Activated naive CD4-positive, alpha-beta T cell treated with anti-CD3 and anti-CD28 coated beads, Interleukin-2, amount 50 U/mL, for 24 hours (primary cell): ENCODE results near the gene ANKRD34A.

Source experiments
- H3K27ac Mint-ChIP-seq: one replicate; pipeline ENCODE4 v1.8.0; 2021; ENCODE audit warnings: mild to moderate bottlenecking, mixed read lengths
- H3K27me3 Mint-ChIP-seq: one replicate; pipeline ENCODE4 v1.8.0; 2021; ENCODE audit warnings: mixed read lengths
- H3K36me3 Mint-ChIP-seq: one replicate; pipeline ENCODE4 v1.8.0; 2021; ENCODE audit warnings: mixed read lengths
- H3K4me1 Mint-ChIP-seq: one replicate; pipeline ENCODE4 v1.8.0; 2021; ENCODE audit warnings: mixed read lengths
- H3K4me3 Mint-ChIP-seq: one replicate; pipeline ENCODE4 v1.8.0; 2021; ENCODE audit warnings: mild to moderate bottlenecking, mixed read lengths
- H3K9me3 Mint-ChIP-seq: one replicate; pipeline ENCODE4 v1.8.0; 2021; ENCODE audit warnings: mixed read lengths

Gene ANKRD34A

GRCh38 chr1:145964328-145965118, at the start of gene ANKRD34A, which contains the start of gene POLR3GL:
ANKRD34A (minus strand) TSS chr1:145964575; CDS start chr1:145961759, 2,816 bp downstream.
POLR3GL (plus strand) TSS chr1:145964690; CDS start chr1:145974866, 10,176 bp downstream.
- Mint-ChIP-seq H3K27me3 (no peaks in the 10 kb centered on the region), H3K4me3 (peak within 1 kb of the TSS; percentile 92), H3K9me3 (peaks cover 5% of the 10 kb centered on the region), H3K36me3 (peaks cover 9% of the 10 kb centered on the region), H3K27ac (peak within 1 kb of the TSS; percentile 95), H3K4me1 (peaks cover 63% of the 10 kb centered on the region)

GRCh38 chr1:146013559-146013922, 49.2 kb upstream of the ANKRD34A start:
- peaks cover 1% of the 10 kb centered on the region for H3K27me3 Mint-ChIP-seq
- no peaks in the 10 kb centered on the region for H3K9me3 Mint-ChIP-seq
- no peak overlapping the region for H3K4me3 Mint-ChIP-seq
- H3K27ac Mint-ChIP-seq, result no peak overlapping the region
- H3K36me3 Mint-ChIP-seq, result no peaks in the 10 kb centered on the region
- peaks cover 9% of the 10 kb centered on the region for H3K4me1 Mint-ChIP-seq

- no peak overlapping the region for H3K27ac Mint-ChIP-seq
- peaks cover 1% of the 10 kb centered on the region for H3K27me3 Mint-ChIP-seq
- H3K9me3 Mint-ChIP-seq, result no peaks in the 10 kb centered on the region
- peaks cover 9% of the 10 kb centered on the region for H3K4me1 Mint-ChIP-seq
- no peak overlapping the region for H3K4me3 Mint-ChIP-seq
- no peaks in the 10 kb centered on the region for H3K36me3 Mint-ChIP-seq
Observed at GRCh38 chr1:146012703-146013558, 48.6 kb upstream of the ANKRD34A start.

- Mint-ChIP-seq H3K36me3 (no peaks in the 10 kb centered on the region), H3K4me3 (no peak overlapping the region), H3K27ac (peak overlapping the region; percentile 30), H3K4me1 (peaks cover 35% of the 10 kb centered on the region), H3K9me3 (no peaks in the 10 kb centered on the region), H3K27me3 (no peaks in the 10 kb centered on the region)
Observed at GRCh38 chr1:146010126-146010738, 45.9 kb upstream of the ANKRD34A start.

- Mint-ChIP-seq H3K36me3 (no peaks in the 10 kb centered on the region), H3K27me3 (no peaks in the 10 kb centered on the region), H3K4me3 (peak overlapping the region; percentile 67), H3K27ac (peak overlapping the region; percentile 92), H3K4me1 (peaks cover 48% of the 10 kb centered on the region), H3K9me3 (no peaks in the 10 kb centered on the region)
Observed at GRCh38 chr1:146007489-146008133, 43.2 kb upstream of the ANKRD34A start.

DNA sequence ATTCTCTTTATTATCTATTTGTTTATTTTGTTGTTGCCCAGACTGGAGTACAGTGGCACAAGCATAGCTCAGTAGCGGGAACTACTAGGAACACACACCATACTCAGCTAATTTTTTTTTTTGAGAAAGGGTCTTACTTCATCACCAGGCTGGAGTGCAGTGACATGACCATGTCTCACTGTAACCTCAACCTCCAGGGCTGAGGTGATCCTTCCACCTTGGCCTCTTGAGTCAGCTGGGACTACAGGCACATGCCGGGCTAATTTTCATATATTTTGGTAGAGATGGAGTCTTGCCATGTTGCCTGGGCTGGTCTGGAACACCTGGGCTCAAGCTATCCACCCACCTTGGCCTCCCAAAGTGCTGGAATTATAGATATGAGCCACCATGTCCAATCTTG, 37.3 kb upstream of the ANKRD34A start:
- H3K4me3 Mint-ChIP-seq, result peak overlapping the region; percentile 31
- no peaks in the 10 kb centered on the region for H3K27me3 Mint-ChIP-seq
- no peaks in the 10 kb centered on the region for H3K9me3 Mint-ChIP-seq
- H3K4me1 Mint-ChIP-seq, result peaks cover 80% of the 10 kb centered on the region
- no peaks in the 10 kb centered on the region for H3K36me3 Mint-ChIP-seq
- H3K27ac Mint-ChIP-seq, result peak overlapping the region; percentile 93

- peak overlapping the region; percentile 80 for H3K4me3 Mint-ChIP-seq
- no peaks in the 10 kb centered on the region for H3K9me3 Mint-ChIP-seq
- peaks cover 7% of the 10 kb centered on the region for H3K36me3 Mint-ChIP-seq
- no peaks in the 10 kb centered on the region for H3K27me3 Mint-ChIP-seq
- H3K4me1 Mint-ChIP-seq, result peaks cover 57% of the 10 kb centered on the region
- peak overlapping the region; percentile 99 for H3K27ac Mint-ChIP-seq
Observed at GRCh38 chr1:145999321-146000024, 35.1 kb upstream of the ANKRD34A start.

DNA sequence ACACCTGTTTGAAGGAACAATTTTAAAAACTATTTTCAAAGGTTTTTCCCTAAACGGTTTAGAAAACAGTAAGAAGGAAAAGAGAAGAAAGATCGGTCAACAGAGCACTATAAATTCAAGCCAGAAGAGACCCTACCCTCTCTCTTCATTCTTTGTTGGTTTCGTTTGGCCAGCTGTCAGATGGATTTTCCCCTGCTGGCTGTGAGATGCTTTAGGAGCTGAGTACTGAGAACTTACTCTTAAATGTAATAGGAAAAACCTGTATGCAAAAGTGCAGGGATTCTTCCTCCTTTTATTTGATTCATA, 33.3 kb upstream of the ANKRD34A start:
- peak overlapping the region; percentile 91 for H3K4me3 Mint-ChIP-seq
- H3K36me3 Mint-ChIP-seq, result peaks cover 22% of the 10 kb centered on the region
- no peaks in the 10 kb centered on the region for H3K9me3 Mint-ChIP-seq
- peak overlapping the region; percentile 99 for H3K27ac Mint-ChIP-seq
- H3K27me3 Mint-ChIP-seq, result no peaks in the 10 kb centered on the region
- H3K4me1 Mint-ChIP-seq, result peaks cover 59% of the 10 kb centered on the region

DNA sequence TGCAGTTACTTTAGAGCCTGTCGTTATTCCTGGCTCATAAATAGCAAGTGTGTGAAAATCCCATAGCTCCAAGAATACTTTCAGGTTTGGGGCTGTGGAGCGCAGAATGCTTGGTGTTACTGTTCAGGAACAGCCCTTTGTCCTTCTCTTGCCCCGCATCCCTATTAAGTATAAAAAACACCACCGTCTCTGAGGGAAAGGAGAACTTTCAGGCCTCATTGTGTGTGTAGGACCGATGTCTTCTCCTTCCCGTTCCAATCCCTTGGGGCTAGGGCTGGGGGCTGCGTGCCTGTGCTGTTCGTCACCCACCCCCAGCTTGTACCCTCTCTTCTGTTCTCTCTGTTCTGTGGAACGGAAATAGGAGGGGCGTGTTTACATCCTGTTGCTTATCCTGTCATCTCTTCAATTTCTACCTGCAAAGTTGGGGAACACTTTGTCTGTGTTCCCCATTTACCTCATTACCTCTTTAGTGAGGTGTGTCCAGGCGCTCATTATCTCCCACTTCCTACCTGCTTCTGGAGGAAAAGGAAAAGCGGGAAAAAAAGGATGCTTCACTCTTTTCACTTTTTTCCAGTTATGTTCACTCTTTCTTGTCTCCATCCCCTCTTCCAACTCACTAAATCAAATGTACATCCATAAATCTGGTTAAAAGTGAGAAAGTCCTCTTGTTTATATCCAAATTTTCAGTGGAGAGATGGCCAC, 32.8 kb upstream of the ANKRD34A start:
- Mint-ChIP-seq H3K27me3 (no peaks in the 10 kb centered on the region), H3K36me3 (peaks cover 26% of the 10 kb centered on the region), H3K4me3 (peak overlapping the region; percentile 91), H3K9me3 (no peaks in the 10 kb centered on the region), H3K4me1 (peaks cover 63% of the 10 kb centered on the region), H3K27ac (peak overlapping the region; percentile 99)

- Mint-ChIP-seq H3K4me1 (peaks cover 63% of the 10 kb centered on the region), H3K27ac (peak within 1 kb of the TSS; percentile 99), H3K27me3 (no peaks in the 10 kb centered on the region), H3K9me3 (no peaks in the 10 kb centered on the region), H3K4me3 (peak within 1 kb of the TSS; percentile 91), H3K36me3 (peaks cover 28% of the 10 kb centered on the region)
Observed at GRCh38 chr1:145996433-145997015, 32.1 kb upstream of the ANKRD34A start, which contains the start of gene TXNIP. TXNIP (minus strand) TSS chr1:145996579; CDS start chr1:145996266, 313 bp downstream.

GRCh38 chr1:145995964-145996432, 31.6 kb upstream of the ANKRD34A start:
- Mint-ChIP-seq H3K4me1 (peaks cover 64% of the 10 kb centered on the region), H3K36me3 (peaks cover 28% of the 10 kb centered on the region), H3K27ac (peak overlapping the region; percentile 99), H3K27me3 (no peaks in the 10 kb centered on the region), H3K9me3 (no peaks in the 10 kb centered on the region), H3K4me3 (peak overlapping the region; percentile 91)

GRCh38 chr1:145995148-145995881, 30.9 kb upstream of the ANKRD34A start:
- Mint-ChIP-seq H3K36me3 (peaks cover 28% of the 10 kb centered on the region), H3K4me3 (peak overlapping the region; percentile 91), H3K4me1 (peaks cover 70% of the 10 kb centered on the region)

DNA sequence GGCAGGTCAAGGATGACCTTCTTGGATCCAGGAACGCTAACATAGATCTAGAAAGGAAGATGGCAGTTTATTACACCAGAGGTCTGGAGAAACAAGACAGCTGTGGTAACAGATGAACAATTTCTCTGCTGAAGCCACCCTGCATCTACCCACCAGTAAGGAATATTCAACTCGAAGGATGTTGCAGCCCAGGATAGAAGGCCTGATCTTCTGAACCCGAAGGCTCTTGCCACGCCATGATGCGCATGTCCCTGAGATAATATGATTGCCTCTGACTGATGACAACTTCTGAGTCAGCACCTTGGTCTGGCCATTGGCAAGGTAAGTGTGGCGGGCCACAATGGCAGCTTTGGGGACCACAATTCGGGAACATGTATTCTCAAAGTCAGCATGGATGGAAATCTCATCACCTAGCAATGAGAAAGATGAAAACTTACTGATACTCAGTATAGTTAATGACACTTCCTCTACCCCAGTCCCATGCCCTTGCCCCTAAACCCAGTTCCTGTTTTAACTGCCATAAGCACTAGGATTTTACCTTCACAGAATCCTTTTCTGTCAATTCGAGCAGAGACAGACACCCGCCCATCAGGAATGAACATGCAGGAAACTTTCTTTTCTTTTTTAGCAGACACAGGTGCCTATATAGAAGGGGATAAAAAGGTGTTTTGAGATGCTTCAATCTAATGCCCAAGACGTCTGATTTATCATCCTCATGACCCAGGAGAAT, 30.2 kb upstream of the ANKRD34A start:
- peaks cover 66% of the 10 kb centered on the region for H3K4me1 Mint-ChIP-seq
- no peaks in the 10 kb centered on the region for H3K9me3 Mint-ChIP-seq
- H3K36me3 Mint-ChIP-seq, result peaks cover 28% of the 10 kb centered on the region

More at GRCh38 chr1:145995148-145995881, 30.9 kb upstream of the ANKRD34A start:
- H3K27ac Mint-ChIP-seq, result peak overlapping the region; percentile 99
- no peaks in the 10 kb centered on the region for H3K27me3 Mint-ChIP-seq
- no peaks in the 10 kb centered on the region for H3K9me3 Mint-ChIP-seq

More for the DNA sequence above, 30.2 kb upstream of the ANKRD34A start:
- Mint-ChIP-seq H3K4me3 (peak overlapping the region; percentile 91), H3K27ac (peak overlapping the region; percentile 99), H3K27me3 (no peaks in the 10 kb centered on the region)
